ENCODE measurements around the gene ZSWIM4.

The ZSWIM4 gene

DNA sequence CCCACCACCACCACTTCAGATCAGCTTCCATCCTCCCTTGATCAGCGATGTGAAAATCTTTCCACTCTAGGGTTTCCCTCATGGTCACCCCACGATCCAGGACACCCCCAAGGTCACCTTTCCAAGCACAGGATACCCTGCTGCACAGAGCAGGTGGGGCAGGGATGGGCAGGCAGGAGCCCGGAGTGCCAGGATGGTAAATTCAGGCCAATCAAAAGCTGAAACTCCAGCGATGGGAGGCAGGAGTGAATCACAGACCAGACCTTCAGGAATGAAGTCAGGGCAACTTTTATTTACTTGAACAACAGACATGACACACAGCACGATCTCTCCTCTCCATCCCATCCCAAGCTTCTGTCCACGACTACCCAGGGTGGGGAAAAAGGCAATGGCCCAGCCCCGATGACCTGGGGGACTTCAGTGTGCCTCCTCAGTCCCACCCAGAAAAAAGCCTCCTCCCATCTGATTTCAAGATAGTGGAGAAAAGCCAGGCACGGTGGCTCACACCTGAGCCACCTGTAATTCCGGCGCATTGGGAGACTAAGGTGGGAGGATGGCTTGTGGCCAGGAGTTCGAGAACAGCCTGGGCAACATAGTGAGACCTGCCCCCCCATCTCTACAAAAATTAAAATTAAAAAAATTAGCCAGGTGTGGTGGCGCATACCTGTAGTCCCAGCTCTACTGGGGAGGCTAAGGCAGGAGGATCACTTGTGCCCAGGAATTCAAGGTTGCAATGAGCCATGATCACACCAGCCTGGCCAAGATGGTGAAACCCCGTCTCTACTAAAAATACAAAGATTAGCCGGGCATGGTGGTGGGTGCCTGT, 39.2 kb downstream of the ZSWIM4 start:
- DNase-seq (ENCODE audit: low spot score): no peak

DNA sequence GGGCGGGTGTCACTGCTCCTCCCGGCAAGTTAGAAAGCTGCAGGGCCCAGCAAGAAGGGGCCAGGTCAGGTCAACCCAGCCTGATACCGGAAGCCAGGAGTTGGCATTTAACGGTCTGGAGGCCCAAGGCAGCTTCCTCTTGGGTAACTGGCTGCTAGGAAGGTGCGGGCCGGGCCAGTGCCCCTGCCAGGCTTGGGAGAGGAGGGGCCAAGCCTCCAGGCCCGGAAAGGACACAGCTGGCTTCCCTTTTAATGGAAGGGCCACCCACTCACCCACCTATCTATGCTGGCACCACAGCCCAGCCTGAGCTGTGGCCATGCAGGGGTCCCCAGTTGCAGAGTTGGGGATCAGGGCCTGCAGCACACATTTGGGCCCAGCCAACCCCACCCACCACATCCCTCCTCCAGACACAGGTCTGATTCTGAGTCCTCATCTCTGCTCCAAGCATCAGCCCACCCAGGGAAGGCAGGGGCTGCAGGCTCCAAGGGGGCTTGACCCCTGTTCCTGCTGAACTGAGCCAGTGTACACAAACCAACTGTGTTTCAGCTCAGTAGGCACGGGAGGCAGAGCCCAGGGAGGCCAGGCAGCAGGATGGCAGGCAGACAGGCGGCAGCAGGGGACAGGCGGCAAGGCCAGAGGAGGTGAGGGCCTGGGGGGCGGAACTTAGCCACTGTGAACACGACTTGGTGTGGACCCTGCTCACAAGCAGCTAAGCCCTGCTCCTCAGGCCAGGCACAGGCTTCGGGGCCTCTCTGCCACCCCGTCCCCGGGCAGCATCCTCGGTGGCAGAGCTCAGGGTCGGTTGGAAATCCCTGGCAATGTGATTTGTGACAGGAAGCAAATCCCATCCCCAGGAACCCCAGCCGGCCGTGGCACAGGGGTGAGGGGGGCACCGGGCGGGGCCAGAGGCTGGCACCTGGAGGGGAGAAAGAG, 40.8 kb downstream of the ZSWIM4 start:
- DNase-seq (ENCODE audit: low spot score): no peak

DNA sequence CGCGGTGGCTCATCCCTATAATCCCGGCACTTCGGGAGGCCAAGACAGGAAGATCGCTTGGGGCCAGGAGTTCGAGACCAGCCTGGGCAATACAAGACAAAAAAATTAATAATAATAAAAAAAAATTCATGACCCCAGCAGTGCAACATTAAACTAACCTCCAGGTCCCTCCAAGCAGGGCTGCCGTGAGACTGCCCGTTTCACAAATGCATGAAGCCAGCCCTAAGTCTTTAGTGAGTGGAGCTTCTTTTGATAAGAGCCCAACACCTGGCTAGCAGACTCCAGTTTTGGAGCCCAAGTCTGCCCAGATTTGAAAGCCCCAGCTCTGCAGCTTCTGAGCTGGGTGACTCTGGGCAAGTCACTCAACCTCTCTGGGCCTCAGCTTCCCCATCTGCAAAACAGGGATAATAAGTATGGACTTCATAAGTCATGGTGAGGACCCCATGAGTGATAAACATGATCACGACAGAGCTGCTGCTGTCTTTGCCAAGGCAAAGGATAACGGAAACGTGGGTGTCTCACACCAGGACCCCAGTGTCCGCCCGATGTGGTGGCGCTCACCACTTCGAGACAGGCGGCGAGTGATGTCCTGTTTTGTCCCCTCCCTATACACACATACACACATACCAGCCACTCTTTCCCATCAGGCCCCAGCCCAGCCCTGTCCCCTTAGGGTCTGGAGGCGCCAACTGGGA, 43.3 kb downstream of the ZSWIM4 start:
- no peak for DNase-seq (ENCODE audit: low spot score)

DNA sequence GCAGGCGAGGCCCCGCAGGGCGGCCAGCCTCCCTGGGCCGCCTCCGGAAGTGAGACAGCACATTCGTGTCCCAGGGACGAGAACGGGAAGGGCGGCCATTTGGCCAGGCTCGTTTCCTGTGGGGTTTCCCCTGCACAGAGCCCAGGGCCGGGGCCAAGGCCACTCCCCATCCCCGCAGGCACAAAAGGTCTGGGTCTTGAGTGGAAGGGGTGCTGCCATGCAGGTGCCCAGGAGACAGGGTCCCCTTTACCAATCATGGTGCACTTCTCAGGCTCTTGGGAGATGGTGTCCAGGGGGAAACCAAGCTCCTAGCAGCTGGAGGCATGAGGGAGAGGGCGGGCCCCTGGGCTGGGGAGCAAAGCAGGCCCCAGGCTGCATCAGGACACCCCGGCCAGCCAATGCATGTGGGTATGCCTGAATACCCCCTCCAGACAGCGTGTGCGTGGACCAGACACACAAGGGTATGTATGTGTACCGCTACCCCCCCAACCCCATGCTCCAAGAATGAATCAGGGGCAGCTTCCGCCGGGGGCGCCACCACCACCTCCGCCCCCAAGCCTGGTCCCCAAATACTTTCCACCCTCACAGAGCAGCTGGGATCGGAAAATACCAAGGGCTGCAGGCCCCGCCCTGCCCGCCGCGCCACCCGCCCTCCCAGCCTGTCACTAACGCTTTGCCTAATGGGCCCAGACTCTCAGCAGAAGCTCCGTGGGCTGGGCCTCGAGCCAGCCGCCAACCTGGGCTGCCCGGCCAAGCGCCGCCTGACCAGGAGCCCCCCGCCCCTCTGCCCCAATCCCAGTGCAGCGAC, 44.1 kb downstream of the ZSWIM4 start:
- peak; percentile 90 for DNase-seq (ENCODE audit: low spot score)

DNA sequence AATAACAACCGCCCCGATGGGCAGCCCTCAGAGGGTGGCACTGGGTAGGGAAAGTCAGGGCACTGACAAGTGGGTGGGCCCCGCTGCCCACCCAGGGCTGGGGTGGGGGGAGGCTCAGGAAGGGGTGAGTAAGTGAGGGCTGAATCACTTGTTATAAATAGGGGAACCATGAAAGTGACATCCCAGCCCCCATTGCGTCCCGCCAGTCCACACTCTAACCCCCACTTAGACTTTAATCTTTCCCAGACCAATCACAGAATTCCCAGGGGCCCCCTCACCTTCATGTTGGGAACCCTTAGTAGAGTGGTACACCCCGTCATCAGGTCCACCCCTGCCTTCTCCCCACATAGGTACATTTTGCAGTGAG, 44.7 kb downstream of the ZSWIM4 start:
- no peak for DNase-seq (ENCODE audit: low spot score)

DNA sequence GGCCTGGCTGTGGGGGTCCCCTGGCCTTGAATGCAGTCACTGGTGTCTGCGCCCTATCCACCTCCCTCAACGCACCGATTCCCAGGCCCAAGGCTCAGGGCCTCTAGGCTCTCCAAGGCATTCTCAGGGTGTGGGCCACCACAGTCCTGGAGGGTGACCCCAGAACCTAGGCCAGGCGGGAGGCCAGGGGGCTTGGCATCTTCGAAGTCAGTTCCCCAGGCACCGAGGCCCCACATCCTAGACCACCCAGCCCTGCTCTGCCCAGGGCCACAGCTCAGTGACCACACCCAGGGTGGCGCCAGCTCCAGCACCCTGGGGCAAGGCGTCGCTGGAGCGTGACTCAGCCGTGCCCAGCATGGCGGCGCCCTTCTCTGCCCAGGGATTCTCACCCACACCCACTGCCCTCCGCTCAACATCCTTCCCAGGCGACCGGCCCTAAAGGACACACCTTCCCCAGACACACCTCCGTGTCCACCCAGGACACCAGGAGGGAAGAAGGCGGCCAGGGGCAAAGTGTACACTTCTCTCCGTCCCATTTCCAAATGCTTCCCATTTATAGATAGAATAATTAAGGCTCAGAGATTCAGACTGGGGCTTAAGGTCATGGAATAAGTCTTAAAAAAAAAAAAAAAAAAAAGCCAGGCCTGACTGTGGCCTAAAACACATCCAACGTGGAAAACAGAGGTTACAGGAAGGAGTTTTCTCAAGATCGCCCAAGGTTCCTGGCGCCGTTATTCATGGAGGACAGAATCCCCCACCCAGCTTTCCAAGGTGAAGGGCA, 45.3 kb downstream of the ZSWIM4 start:
- DNase-seq (ENCODE audit: low spot score): no peak

DNA sequence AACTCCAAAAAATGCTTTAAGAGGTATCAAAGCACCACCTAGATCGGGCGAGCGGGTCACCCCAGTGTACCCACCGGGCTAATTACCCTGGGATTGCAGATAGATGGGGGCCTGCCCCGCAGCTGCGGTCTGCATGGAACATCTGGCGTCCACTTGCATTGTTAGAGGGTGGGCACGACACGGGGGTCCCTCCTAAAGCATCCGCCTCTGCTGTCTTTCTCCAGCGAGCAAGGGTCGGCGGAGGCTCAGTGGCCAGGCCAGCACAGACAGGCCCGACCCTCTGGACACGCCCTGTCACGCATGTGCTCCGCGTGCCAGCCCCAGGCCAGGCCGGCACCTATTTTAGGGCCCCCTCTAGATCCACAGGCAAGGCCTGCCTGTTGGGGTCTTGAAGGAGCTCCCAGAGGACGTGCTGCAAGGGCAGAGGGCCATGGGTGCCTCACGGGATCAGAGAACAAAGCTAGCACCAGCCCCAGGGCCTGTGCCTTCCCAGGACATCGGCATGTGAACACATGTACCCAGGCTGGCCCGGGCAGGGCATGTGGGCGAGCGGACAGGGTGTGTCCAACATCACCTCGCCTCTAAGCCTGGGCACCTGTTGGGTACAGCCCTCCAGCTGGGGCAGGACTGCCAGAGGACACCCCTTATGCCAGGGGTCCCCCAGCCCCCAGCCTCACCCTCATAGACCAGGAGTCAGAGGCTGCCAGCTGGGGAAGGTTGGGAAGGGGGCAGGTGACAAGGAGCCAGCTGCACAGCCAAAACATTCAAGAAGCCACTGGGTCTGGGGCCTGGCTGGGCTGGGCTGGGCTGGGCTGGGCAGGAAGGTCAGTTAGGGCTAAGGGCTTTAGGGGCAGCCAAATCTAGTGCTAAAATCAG, 46.1 kb downstream of the ZSWIM4 start:
- DNase-seq (ENCODE audit: low spot score): no peak

DNA sequence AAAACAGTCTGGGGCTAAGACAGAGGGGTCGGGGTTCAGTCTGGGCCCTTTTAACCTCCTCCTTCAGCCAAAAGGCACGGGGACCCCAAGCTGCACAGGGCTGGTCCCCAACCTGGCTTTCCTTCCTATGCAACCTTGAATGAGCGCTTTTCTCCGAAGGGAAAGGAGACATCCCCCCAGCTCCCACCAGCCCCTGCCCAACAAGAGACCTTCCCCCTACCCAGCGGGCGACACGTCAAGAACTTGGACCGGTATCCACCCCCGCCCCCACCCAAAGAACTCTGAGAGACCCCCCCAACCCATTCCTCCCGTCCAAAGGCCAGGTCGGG, 46.7 kb downstream of the ZSWIM4 start:
- no peak for DNase-seq (ENCODE audit: low spot score)

DNA sequence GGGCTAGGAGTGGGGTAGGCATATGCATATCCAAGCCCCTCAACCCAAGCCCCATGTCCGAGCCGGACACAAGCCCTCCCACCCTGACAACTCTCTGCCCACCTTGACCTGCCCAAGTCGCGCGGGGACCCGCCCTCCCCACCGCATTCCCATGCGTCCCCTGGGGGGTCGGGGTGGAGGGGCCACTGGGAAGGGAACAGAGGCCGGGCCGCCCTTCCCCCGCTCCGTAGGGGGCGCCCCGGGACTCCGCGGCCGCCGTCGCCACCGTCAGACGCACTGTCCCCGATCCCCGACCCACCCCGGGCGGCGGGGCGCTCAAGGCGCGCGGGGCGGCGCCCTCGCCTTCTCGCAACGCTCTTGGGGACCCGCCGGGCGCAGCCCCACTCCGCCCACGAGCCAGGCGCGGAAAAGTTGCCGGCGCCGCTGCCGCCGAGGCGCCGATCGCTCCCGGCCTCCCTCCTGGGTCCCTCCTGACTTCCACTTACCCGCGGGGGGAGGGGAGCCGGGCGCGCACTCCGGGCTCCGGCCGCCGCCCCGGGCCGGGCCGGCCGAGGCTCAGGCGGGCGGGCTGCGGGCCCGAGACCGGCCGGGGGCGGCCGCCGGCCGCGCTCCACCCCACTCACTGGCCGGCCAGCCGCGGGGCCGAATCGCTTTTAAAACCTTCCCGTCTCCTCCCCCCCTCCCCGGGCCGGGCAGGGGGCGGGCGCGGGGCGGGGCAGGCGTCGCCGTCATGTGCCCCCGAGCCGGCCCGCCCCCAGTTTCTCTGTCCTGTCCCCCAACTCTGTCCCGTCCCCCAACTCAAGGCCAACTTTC, 47.3 kb downstream of the ZSWIM4 start:
- peak; percentile 93 for DNase-seq (ENCODE audit: low spot score)

DNA sequence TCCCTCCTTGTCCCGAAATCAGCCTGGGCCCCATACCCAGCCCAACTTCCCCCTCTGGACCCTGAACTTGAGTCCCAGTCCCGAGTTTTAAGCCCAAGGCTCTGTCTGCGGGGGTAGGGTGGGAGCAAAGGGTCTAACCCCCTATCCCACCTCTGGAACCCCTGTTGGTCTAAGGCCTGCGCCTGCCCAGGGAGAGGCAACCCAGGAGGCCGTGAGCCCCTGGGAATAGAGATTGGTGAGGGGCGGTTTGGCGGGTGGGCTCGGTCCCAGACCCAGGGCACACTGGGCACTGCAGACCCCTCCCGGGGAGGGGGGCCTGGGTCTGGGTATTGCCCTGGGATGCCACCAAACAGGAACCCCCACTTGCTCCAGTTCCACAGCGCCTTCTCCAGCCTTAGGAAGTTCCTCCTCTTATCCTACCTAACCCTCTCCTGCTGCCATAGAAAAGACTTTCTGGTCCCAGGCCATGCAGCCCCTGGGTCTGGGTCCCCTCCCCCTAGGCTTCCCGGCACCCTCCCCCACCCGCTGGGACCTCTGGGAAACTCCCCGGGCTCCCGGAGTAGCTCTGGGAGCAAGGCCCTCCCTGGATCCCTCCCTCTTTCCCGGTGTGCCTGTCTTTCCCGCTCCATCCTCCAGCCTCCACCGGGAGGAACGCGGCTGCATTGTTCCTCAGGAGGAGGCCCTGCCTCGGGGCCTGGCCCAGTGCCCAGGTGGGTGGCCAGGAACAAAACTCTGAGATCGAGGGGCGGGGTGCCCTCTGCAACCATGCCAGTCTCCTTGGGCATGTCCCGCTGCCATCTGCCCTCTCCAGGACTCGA, 48.1 kb downstream of the ZSWIM4 start:
- peak; percentile 77 for DNase-seq (ENCODE audit: low spot score)

DNA sequence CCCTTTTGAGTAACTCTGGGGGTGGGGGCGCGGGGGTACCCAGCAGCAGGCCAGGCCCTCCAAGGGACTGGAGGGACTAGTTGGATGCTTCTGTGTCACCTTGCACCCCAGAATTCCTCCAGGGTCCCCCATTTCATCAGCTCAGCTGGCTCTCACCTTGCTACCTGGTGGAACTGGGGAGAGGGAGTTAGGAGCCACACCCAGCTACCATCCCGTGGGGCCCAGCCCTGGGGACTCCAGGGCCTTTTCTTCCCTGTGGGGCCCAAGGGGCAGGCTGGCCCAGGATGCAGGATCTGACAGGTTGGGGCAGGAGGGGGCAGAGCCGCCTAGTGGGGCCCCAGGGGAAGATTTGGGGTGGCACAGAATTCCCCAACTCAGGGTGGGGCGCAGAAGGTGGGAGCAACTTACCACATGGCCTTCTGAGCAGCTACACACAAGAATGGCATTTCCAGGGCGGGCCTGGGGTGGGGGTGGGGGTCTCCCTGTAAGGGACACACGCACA, 48.9 kb downstream of the ZSWIM4 start:
- DNase-seq (ENCODE audit: low spot score): no peak

DNA sequence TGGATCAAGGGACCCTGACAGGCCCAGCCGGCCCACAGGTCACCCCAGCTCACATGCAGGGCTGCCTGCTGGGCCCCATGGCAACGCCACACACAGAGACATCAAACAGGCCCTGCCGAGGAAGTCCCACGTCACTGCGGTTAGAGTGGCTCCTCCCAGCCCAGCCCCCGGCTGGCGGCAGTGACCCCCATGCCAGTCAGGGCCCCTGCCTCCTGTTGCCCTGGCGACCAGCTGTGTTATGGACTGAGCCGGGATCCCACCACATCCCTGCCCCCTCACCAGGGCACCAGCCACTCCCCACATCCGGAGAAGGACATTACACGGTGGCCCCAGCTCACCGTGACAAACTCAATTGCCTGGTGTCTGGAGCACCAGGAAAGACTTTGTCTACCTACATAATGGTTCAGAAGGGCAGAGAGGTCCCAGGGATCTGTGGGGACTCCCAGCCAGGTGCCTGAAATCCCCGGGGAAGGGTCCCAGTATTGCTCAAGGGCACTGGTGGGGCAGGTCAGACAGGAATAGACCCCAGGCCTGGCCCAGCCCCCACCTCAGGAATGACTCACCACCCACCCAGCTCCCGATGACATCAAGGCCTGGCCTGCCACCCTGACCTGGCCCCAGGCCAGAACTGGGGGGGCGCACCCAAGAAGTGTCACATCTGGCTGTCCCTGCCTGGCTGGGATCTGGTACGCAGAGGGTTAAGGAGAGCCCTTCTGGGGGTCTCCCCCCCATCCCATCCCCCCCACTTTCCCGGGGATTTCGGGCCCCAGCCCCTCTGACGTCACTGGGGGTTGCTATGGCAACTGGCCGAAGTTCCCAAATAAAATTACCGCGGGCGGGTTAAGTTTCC, 51.5 kb downstream of the ZSWIM4 start:
- peak; percentile 96 for DNase-seq (ENCODE audit: low spot score)

DNA sequence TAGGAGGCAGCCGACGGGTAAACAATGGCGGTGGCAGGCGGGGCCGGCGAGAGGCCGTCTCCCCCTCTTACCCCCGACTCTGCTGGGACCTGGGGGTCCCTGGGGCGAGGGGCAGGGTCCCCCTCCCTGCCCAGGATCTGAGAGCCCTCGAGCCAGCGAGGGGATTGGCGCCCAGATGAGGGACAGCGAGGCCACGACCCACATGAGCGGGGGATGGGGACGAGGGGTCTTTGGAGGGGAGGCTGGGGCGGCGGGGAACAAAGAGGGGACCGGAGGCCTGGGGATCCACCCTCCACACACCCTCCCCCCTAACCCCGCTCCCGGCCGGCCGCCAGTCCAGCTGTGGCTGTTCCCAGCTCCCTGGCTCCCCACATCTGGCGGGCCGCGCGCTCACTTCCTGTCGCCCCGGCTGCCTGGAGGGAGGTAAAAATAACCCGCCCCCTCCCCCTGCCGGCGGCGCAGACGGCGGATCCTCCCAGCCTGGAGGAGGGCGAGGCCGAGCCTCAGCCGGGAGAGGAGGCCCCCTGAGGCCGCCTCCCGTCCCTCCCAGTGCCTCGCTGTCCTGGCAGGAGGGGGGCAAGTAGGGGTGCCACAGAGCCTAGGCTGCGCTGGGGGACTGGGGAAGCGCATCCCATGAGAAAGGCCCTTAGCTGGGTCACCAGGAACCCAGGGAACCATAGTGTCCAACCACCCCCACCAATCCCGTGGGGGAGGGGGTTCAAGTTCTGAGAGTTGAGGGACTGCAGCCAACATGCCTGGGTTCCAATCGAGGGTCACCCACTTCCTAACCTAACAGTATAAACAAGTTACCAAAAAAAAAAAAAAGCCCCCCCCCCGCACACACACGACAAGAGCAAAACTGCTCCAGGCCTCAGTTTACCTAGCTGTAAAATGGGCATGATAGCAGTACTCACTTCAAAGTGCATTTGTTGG, 52.4 kb downstream of the ZSWIM4 start:
- peak; percentile 98 for DNase-seq (ENCODE audit: low spot score)

DNA sequence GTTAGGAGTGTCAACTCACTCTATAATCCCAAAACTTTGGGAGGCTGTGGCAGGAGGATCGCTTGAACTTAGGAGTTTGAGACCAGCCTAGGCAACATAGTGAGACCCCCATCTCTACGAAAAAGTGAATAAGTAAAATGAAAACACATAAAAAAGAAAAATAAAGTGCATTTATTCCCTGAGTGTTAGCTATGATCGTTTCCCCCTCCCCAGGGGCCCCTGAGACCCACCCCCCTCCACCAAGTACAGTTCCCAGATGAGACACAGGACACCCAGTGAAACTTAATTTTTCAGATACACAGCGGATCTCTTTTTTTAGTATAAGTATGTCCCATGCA, 53.1 kb downstream of the ZSWIM4 start:
- DNase-seq (ENCODE audit: low spot score): no peak

DNA sequence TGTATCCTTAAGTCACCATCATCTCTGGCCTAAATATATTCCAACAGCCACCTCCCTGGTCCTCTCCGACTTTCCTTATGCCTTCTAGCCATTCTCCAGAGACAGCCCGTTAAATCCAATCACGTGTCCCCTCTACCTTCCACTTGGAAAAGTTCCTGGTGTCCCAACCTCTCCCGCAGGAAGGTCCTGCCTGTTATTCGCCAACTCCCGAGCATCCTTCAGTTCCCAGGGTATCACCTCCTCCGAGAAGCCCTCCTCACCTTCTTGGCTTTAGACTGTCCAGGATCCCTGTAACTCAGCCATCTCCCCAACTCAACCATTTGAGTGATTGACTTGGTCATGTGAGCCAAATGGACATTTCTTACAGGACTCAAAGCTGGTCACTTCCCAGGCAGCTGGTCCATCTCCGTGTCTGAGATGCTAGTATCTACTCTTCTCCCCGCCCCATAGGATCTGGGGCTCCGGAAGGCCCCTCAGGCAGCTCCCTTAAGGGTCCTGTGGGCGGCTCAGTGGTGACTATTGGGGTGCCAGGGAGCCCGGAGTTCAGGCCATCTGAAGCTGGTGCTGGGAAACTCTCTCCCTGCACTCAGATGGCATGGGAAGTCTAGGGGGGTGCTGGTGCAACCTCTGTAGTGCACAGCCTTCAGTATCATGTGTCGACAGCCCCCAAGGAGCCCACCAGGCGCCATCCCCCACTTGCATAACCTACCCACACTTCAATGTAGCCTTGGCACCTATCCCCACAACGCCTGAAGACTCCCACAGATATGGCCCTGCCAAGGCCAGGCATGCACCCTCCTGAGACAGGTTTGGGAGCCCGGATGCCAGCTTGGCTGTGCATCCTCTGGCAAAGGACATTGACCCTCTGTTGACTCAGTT, 53.8 kb downstream of the ZSWIM4 start:
- peak; percentile 65 for DNase-seq (ENCODE audit: low spot score)
